GM12878 (cell line): ENCODE results near the gene FRAS1. TPM values are rescaled to one million over a fixed set of nuclear protein-coding genes. Genes with fewer than 3 reads are reported as not detected.

ENCODE experiments used
- ATAC-seq: fragments of 200-7000 bp; cut with Tn5 transposase; 3 replicates; pipeline ENCODE4 v1.9.1; 2020; ENCODE audit warnings: mild to moderate bottlenecking, moderate library complexity
- BruUV-seq: library from RNA; stranded (reverse); fragments of 400-500 nt; replicated peaks from 2 replicates; lab custom pipeline; 2021; lab: Mats Ljungman, UMichigan
- CTCF ChIA-PET: fragments of 300-600 bp; sonication (Branson Sonifier 250); formaldehyde crosslinking; extraction: SDS; loops from one replicate; lab custom pipeline; 2021; ENCODE audit warnings: inconsistent platforms; lab: Yijun Ruan, JAX
- POLR2A ChIA-PET: fragments of 350-600 bp; formaldehyde crosslinking; extraction: SDS; loops from one replicate; lab custom pipeline; 2021; ENCODE audit warnings: inconsistent platforms; lab: Charles Lee
- RAD21 ChIA-PET: fragments of 300-600 bp; sonication (Branson Sonifier 250); formaldehyde crosslinking; loops from one replicate; lab custom pipeline; 2023; ENCODE audit warnings: antibody characterized with exemption; ENCODE audit not compliant: unreplicated experiment; lab: Charles Lee
- SMC1A ChIA-PET: fragments of 300-600 bp; sonication (Branson Sonifier 250); formaldehyde crosslinking; loops from one replicate; lab custom pipeline; 2023; ENCODE audit not compliant: unreplicated experiment, uncharacterized antibody; lab: Charles Lee
- DNase-seq: peaks from one replicate; pipeline ENCODE4 v3.0.0-alpha.2; 2011; ENCODE audit warnings: low read depth, low spot score
- FAIRE-seq: peaks from 3 replicates; lab custom pipeline; 2011; peaks lifted over from hg19 to GRCh38; lab: Jason Lieb, UNC
- H2AFZ ChIP-seq: 2 replicates; pipeline ENCODE4 v1.6.0; 2011; ENCODE audit warnings: low read depth, low read length, control low read depth; ENCODE audit not compliant: control insufficient read depth
- H3K27ac ChIP-seq: 2 replicates; pipeline ENCODE4 v1.5.1; 2011; ENCODE audit warnings: control low read depth; ENCODE audit not compliant: control insufficient read depth, insufficient read depth
- H3K27me3 ChIP-seq, 2 experiments: replicated peaks in 1 of 2; 2 replicates each; pipeline versions ENCODE4 v1.6.0 to v1.6.1; 2011; ENCODE audit warnings: low read length in 1 of 2; ENCODE audit not compliant: control insufficient read depth in 2 of 2, insufficient read depth in 2 of 2
- H3K36me3 ChIP-seq, 2 experiments: 2 replicates each; pipeline ENCODE4 v1.5.1; 2011; ENCODE audit warnings: low read length in 1 of 2; ENCODE audit not compliant: control insufficient read depth in 2 of 2, insufficient read depth in 2 of 2
- H3K4me1 ChIP-seq: 2 replicates; pipeline ENCODE4 v1.6.1; 2011; ENCODE audit warnings: mild to moderate bottlenecking, low read length, moderate library complexity, mixed read lengths; ENCODE audit not compliant: control insufficient read depth, insufficient read depth
- H3K4me2 ChIP-seq: 2 replicates; pipeline ENCODE4 v1.6.0; 2011; ENCODE audit warnings: control low read depth; ENCODE audit not compliant: control insufficient read depth, insufficient read depth
- H3K4me3 ChIP-seq: fragments of 200-600 bp; sonication (generic); 2 replicates; pipeline ENCODE4 v1.5.1; 2016
- H3K79me2 ChIP-seq: 2 replicates; pipeline ENCODE4 v1.6.0; 2011; ENCODE audit warnings: low read length; ENCODE audit not compliant: control insufficient read depth, insufficient read depth
- H3K9ac ChIP-seq: 2 replicates; pipeline ENCODE4 v1.8.0; 2011; ENCODE audit warnings: low read length, control low read depth, mixed read lengths; ENCODE audit not compliant: control insufficient read depth, insufficient read depth
- H3K9me3 ChIP-seq: replicated peaks from 3 replicates; pipeline ENCODE4 v1.5.1; 2011; ENCODE audit warnings: mild to moderate bottlenecking, low read length; ENCODE audit not compliant: control insufficient read depth, insufficient read depth
- H4K20me1 ChIP-seq: 2 replicates; pipeline ENCODE4 v1.6.0; 2011; ENCODE audit not compliant: control insufficient read depth, insufficient read depth
- ASH2L ChIP-seq: fragments of 300-600, 200-600 bp; sonication (generic); IDR thresholded peaks from 2 replicates; pipeline ENCODE4 v1.6.1; 2017; ENCODE audit warnings: low read depth, mild to moderate bottlenecking, borderline replicate concordance
- CBX3 ChIP-seq: fragments of 200-600 bp; sonication (generic); IDR thresholded peaks from 2 replicates; pipeline ENCODE4 v1.6.1; 2016; ENCODE audit warnings: low read depth, borderline replicate concordance
- CREM ChIP-seq: IDR thresholded peaks from 2 replicates; pipeline ENCODE4 v1.6.1; 2014; ENCODE audit warnings: antibody characterized with exemption, low read depth
- CTCF ChIP-seq, 3 experiments: IDR thresholded peaks in 2 of 3; conservative IDR thresholded peaks in 1 of 3; 2 replicates each; pipeline ENCODE4 v1.5.1; 2011; ENCODE audit warnings: low read depth in 3 of 3, low read length in 3 of 3, mild to moderate bottlenecking in 3 of 3, control low read depth in 2 of 3, moderate library complexity in 2 of 3, inconsistent platforms in 1 of 3, mixed read lengths in 1 of 3; ENCODE audit not compliant: control insufficient read depth in 2 of 3, insufficient read depth in 1 of 3; ENCODE audit errors: extremely low read depth in 1 of 3
- E2F8 ChIP-seq: fragments of 450-650 bp; IDR thresholded peaks from 2 replicates; pipeline ENCODE4 v1.6.1; 2018; ENCODE audit warnings: mild to moderate bottlenecking, low read depth, moderate library complexity; ENCODE audit not compliant: partially characterized antibody
- HCFC1 ChIP-seq: fragments of 150-350 bp; IDR thresholded peaks from 2 replicates; pipeline ENCODE4 v1.6.1; 2014; ENCODE audit warnings: low read length
- KDM1A ChIP-seq: fragments of 200-600 bp; sonication (generic); IDR thresholded peaks from 2 replicates; pipeline ENCODE4 v1.6.1; 2016; ENCODE audit warnings: borderline replicate concordance
- MEF2A ChIP-seq: IDR thresholded peaks from 2 replicates; pipeline ENCODE4 v1.6.1; 2011; ENCODE audit warnings: low read depth, mild to moderate bottlenecking, low read length, moderate library complexity; ENCODE audit not compliant: insufficient read depth
- MTA3 ChIP-seq: IDR thresholded peaks from 2 replicates; pipeline ENCODE4 v1.6.1; 2012; ENCODE audit warnings: low read length, inconsistent platforms, borderline replicate concordance
- NR2F1 ChIP-seq: fragments of 450-650 bp; conservative IDR thresholded peaks from 2 replicates; pipeline ENCODE4 v1.6.1; 2017; ENCODE audit warnings: mild to moderate bottlenecking
- POU2F2 ChIP-seq: IDR thresholded peaks from 3 replicates; pipeline ENCODE4 v1.6.1; 2011; ENCODE audit warnings: low read depth, mild to moderate bottlenecking, low read length, borderline replicate concordance
- RELA ChIP-seq: fragments of 450-650 bp; IDR thresholded peaks from 2 replicates; pipeline ENCODE4 v1.8.0; 2014; ENCODE audit warnings: borderline replicate concordance; ENCODE audit not compliant: partially characterized antibody
- ZNF217 ChIP-seq: fragments of 450-650 bp; IDR thresholded peaks from 2 replicates; pipeline ENCODE4 v1.6.1; 2017; ENCODE audit warnings: antibody characterized with exemption, mild to moderate bottlenecking
- WGBS: methylation state at CpG from one replicate; pipeline ENCODE4 v1.1.6; 2016; ENCODE audit warnings: low lambda C conversion rate; ENCODE audit not compliant: insufficient replicate concordance, insufficient coverage; ENCODE audit errors: missing lambda C conversion rate; 5-methylcytosine and 5-hydroxymethylcytosine counted together
- in situ Hi-C: fragments of 300-500 bp; cut with MboI; formaldehyde crosslinking; loops from 9 replicates; pipeline ENCODE4 v1.14.3; 2018; ENCODE audit warnings: mixed read lengths
- intact Hi-C: fragments of 100-400 bp; cut with micrococcal nuclease; formaldehyde crosslinking; loops from one replicate; pipeline ENCODE4 v1.14.2; 2022; ENCODE audit not compliant: unreplicated experiment
- polyA plus RNA-seq, 11 experiments: library from polyadenylated mRNA; depleted of rRNA in 4 of 11; unstranded in 6 of 11; stranded (reverse) in 5 of 11; fragments of >200 nt; fragmentation: Nextera tagmentation in 4 of 11; fragmentation: Illumina TruSeq in 1 of 11; extraction: Ambion mirVana in 4 of 11; extraction: Trizol in 1 of 11; gene quantifications; 1 replicate in 1 of 11; 2 replicates in 10 of 11; pipeline versions ENCODE4 v1.2.1 to v1.2.3, GENCODE V29; 2011 to 2016; ENCODE audit warnings: inconsistent platforms in 2 of 11, missing spikeins in 2 of 11, low read depth in 1 of 11
- total RNA-seq, 4 experiments: library from RNA; depleted of rRNA in 3 of 4; stranded (reverse); fragments of >200 nt in 3 of 4; fragmentation: Illumina TruSeq in 1 of 4; extraction: Trizol in 1 of 4; gene quantifications; 2 replicates each; pipeline versions ENCODE4 v1.2.1 to v1.2.3, GENCODE V29; 2013 to 2021

FRAS1 gene
- total and polyA plus RNA-seq, 10 of the 15 experiments (the other 5 are each of a cell fraction or from before 2014, with no cell fraction given), result 0.08 to 11.7 (median 0.20) TPM

- no TSS peak for BruUV-seq
- Histone ChIP-seq H2AFZ (no peak overlapping the region), H3K27ac (no peak overlapping the region), H3K4me2 (no peak overlapping the region), H4K20me1 (no peaks in the 10 kb centered on the region), H3K79me2 (no peaks in the 10 kb centered on the region), H3K4me1 (no peaks in the 10 kb centered on the region), H3K9me3 (no peaks in the 10 kb centered on the region), H3K27me3 (no peaks in the 10 kb centered on the region), H3K9ac (no peak overlapping the region), H3K36me3 (no peaks in the 10 kb centered on the region), H3K4me3 (no peak overlapping the region)
- no peak for ATAC-seq
- ChIA-PET RAD21 (interaction anchor here (1.0 to 1.1 kb wide), 4 partner anchors 9 to 131 kb away, joined by 3 to 4 read pairs (median 3); no protein-coding TSS in a partner anchor), SMC1A (interaction anchor here (1.0 to 7.2 kb wide), 2 partner anchors 20 to 58 kb away, joined by 3 to 76 read pairs; no protein-coding TSS in a partner anchor), POLR2A (no interaction called here), CTCF (interaction anchor here (0.7 to 3.0 kb wide), 3 partner anchors 10 to 401 kb away, joined by 4 to 11 read pairs (median 4); no protein-coding TSS in a partner anchor)
- intact Hi-C loops, result no loop called here
- TF ChIP-seq KDM1A, result no peak
- 0 out of 2 replicates have a peak, but pooled peaks have one; percentile 11 for TF ChIP-seq NR2F1
- FAIRE-seq, result no peak
- in situ Hi-C loops, result no loop called here
- DNase-seq, result no peak
- WGBS, result 60% methylated on average over 1 of the region's 1 CpG
Observed at GRCh38 chr4:78190068-78190467, 132.9 kb downstream of the FRAS1 start.

GRCh38 chr4:78190595-78190994, 133.5 kb downstream of the FRAS1 start:
- no peaks in the 10 kb centered on the region for H3K9me3 ChIP-seq
- H3K4me2 ChIP-seq, result no peak overlapping the region
- FAIRE-seq, result no peak
- POLR2A ChIA-PET, result interaction anchor here (0.7 kb wide), 1 partner anchor 274 kb away, joined by 3 read pairs; no protein-coding TSS in a partner anchor
- H2AFZ ChIP-seq, result no peak overlapping the region
- no peaks in the 10 kb centered on the region for H3K36me3 ChIP-seq
- no peaks in the 10 kb centered on the region for H3K4me1 ChIP-seq
- no peaks in the 10 kb centered on the region for H4K20me1 ChIP-seq
- no peak overlapping the region for H3K9ac ChIP-seq
- H3K79me2 ChIP-seq, result no peaks in the 10 kb centered on the region
- intact Hi-C loops (no loop called here), in situ Hi-C loops (no loop called here)
- no peak overlapping the region for H3K4me3 ChIP-seq
- DNase-seq, result no peak
- no peak for ATAC-seq
- no peak overlapping the region for H3K27ac ChIP-seq
- no TSS peak for BruUV-seq
- CTCF ChIA-PET, result no interaction called here
- RAD21 ChIA-PET, result interaction anchor here (1.0 to 1.1 kb wide), 3 partner anchors 9 to 131 kb away, joined by 3 read pairs; no protein-coding TSS in a partner anchor
- SMC1A ChIA-PET, result interaction anchor here (0.9 to 1.0 kb wide), 4 partner anchors 13 to 74 kb away, joined by 3 read pairs; no protein-coding TSS in a partner anchor
- H3K27me3 ChIP-seq, result no peaks in the 10 kb centered on the region
- TF ChIP-seq RELA, result no peak
- TF ChIP-seq CREM, result no peak
- no peak for TF ChIP-seq ASH2L
- no peak for TF ChIP-seq MTA3
- TF ChIP-seq HCFC1, result no peak
- TF ChIP-seq CBX3, result no peak
- TF ChIP-seq MEF2A, result no peak
- no peak for TF ChIP-seq POU2F2
- TF ChIP-seq ZNF217, result no peak
- TF ChIP-seq E2F8, result no peak
- TF ChIP-seq CTCF (IDR thresholded peaks at IDR 0.05 in 2 of 3, conservative IDR thresholded peaks at IDR 0.05 in 1 of 3; ENCODE audit: control insufficient read depth in 2 of 3, extremely low read depth in 1 of 3, insufficient read depth in 1 of 3, low read depth in 3 of 3, low read length in 3 of 3), result no peak
